Natural killer cell (primary cell): Measurements from ENCODE around the gene GPAM. TPM values are rescaled to one million over a fixed set of nuclear protein-coding genes. Genes with fewer than 3 reads are reported as not detected.
"Not testable (repeated sequence)": the region's sequence is repeated elsewhere in the genome, so short reads cannot be mapped to it uniquely, and the experiment has no call there.

Experiments used
- ATAC-seq, 3 donors: fragments of 150-1000 bp in 2 of 3; fragments of 200-7000 bp in 1 of 3; cut with Tn5 transposase; 1 replicate in 1 of 3; 2 replicates in 2 of 3; pipeline ENCODE4 v1.10.0; 2021; ENCODE audit warnings: mild to moderate bottlenecking in 2 of 3, moderate library complexity in 2 of 3
- DNase-seq, 2 donors: peaks; one replicate each; pipeline versions ENCODE4 v3.0.0 to v3.0.0-alpha.2; 2013 to 2021; ENCODE audit warnings: mixed read lengths in 1 of 2
- H3K27ac ChIP-seq: one replicate; pipeline ENCODE4 v1.5.1; 2013; ENCODE audit warnings: mild to moderate bottlenecking, low read length
- H3K27me3 ChIP-seq: one replicate; pipeline ENCODE4 v1.6.1; 2013; ENCODE audit warnings: low read length; ENCODE audit not compliant: control insufficient read depth, insufficient read depth
- H3K36me3 ChIP-seq: one replicate; pipeline ENCODE4 v1.6.1; 2013; ENCODE audit warnings: low read length; ENCODE audit not compliant: control insufficient read depth, insufficient read depth
- H3K4me1 ChIP-seq: one replicate; pipeline ENCODE4 v1.6.1; 2013; ENCODE audit warnings: low read length; ENCODE audit not compliant: control insufficient read depth, insufficient read depth
- H3K4me3 ChIP-seq: one replicate; pipeline ENCODE4 v1.5.1; 2013; ENCODE audit warnings: low read length
- H3K9me3 ChIP-seq: one replicate; pipeline ENCODE4 v1.6.1; 2013; ENCODE audit warnings: low read length; ENCODE audit not compliant: control insufficient read depth, insufficient read depth
- H3K27ac Mint-ChIP-seq, 2 donors: one replicate each; pipeline ENCODE4 v1.8.0; 2022; ENCODE audit warnings: mild to moderate bottlenecking in 2 of 2, mixed read lengths in 2 of 2, moderate library complexity in 1 of 2
- H3K27me3 Mint-ChIP-seq, 2 donors: one replicate each; pipeline ENCODE4 v1.8.0; 2022; ENCODE audit warnings: low read depth in 2 of 2, mixed read lengths in 2 of 2
- H3K36me3 Mint-ChIP-seq: one replicate; pipeline ENCODE4 v1.8.0; 2022; ENCODE audit warnings: mixed read lengths
- H3K4me1 Mint-ChIP-seq, 2 donors: one replicate each; pipeline ENCODE4 v1.8.0; 2022; ENCODE audit warnings: mixed read lengths in 2 of 2
- H3K4me3 Mint-ChIP-seq: one replicate; pipeline ENCODE4 v1.8.0; 2022; ENCODE audit warnings: mild to moderate bottlenecking, moderate library complexity, mixed read lengths
- H3K9me3 Mint-ChIP-seq, 2 donors: one replicate each; pipeline ENCODE4 v1.8.0; 2022; ENCODE audit warnings: mixed read lengths in 2 of 2
- CTCF ChIP-seq: fragments of 200-600 bp; IDR thresholded peaks from one replicate; pipeline ENCODE4 v1.8.0; 2022; ENCODE audit warnings: antibody characterized with exemption
- WGBS: methylation state at CpG from one replicate; pipeline ENCODE4 v1.1.7; 2013; ENCODE audit warnings: missing lambda C conversion rate; ENCODE audit not compliant: insufficient coverage; 5-methylcytosine and 5-hydroxymethylcytosine counted together
- intact Hi-C: fragments of 100-400 bp; cut with micrococcal nuclease; formaldehyde crosslinking; loops from one replicate; pipeline ENCODE4 v1.14.2; 2022
- total RNA-seq, 4 donors: library from RNA; stranded (reverse); fragments of 120-200 nt in 1 of 4; gene quantifications; one replicate each; pipeline versions ENCODE4 v1.2.3 to v1.2.4, GENCODE V29; 2013 to 2022

Gene GPAM
- total RNA-seq, 3 donors from 2014 or later (not counting 1 experiment from before 2014, with no cell fraction given) = 4.7 to 11.7 (median 6.1) TPM

- Histone ChIP-seq H3K4me3 (no peak overlapping the region), H3K9me3 (no peaks in the 10 kb centered on the region), H3K27me3 (peaks cover 4% of the 10 kb centered on the region), H3K27ac (no peak overlapping the region), H3K36me3 (no peaks in the 10 kb centered on the region), H3K4me1 (no peaks in the 10 kb centered on the region)
- Mint-ChIP-seq H3K9me3 (no peaks in the 10 kb centered on the region), H3K27me3 (peaks cover 8 to 27% of the 10 kb centered on the region in 2 donors), H3K4me1 (no peaks in the 10 kb centered on the region), H3K27ac (no peak overlapping the region), H3K4me3 (no peak overlapping the region), H3K36me3 (no peaks in the 10 kb centered on the region)
- ATAC-seq = no peak
- intact Hi-C loops = no loop called here
- TF ChIP-seq CTCF = no peak
- DNase-seq = no peak
- no CpG with 5 or more reads among the region's 1 CpG for WGBS
Observed at GRCh38 chr10:112202076-112202475, 18.5 kb upstream of the GPAM start.

- Mint-ChIP-seq H3K27me3 (peaks cover 5 to 27% of the 10 kb centered on the region in 2 donors), H3K4me3 (no peak overlapping the region), H3K27ac (no peak overlapping the region), H3K36me3 (no peaks in the 10 kb centered on the region), H3K4me1 (no peaks in the 10 kb centered on the region), H3K9me3 (no peaks in the 10 kb centered on the region)
- intact Hi-C loops = no loop called here
- 61% methylated on average over 1 of the region's 1 CpG for WGBS
- ATAC-seq (no peak), DNase-seq (no peak)
- peaks cover 4% of the 10 kb centered on the region for H3K27me3 ChIP-seq
- no peaks in the 10 kb centered on the region for H3K4me1 ChIP-seq
- H3K9me3 ChIP-seq = no peaks in the 10 kb centered on the region
- H3K36me3 ChIP-seq = no peaks in the 10 kb centered on the region
- no peak for TF ChIP-seq CTCF
- no peak overlapping the region for H3K27ac ChIP-seq
- no peak overlapping the region for H3K4me3 ChIP-seq
Observed at GRCh38 chr10:112201334-112201733, 17.8 kb upstream of the GPAM start.

- 90% methylated on average over 5 of the region's 5 CpGs for WGBS
- H3K9me3 Mint-ChIP-seq, ATAC-seq, H3K27ac Mint-ChIP-seq, H3K4me3 Mint-ChIP-seq, H3K4me1 Mint-ChIP-seq, H3K27me3 ChIP-seq, H3K27ac ChIP-seq, intact Hi-C loops, H3K9me3 ChIP-seq, H3K36me3 ChIP-seq, DNase-seq, H3K4me3 ChIP-seq, H3K4me1 ChIP-seq, H3K36me3 Mint-ChIP-seq: not testable (repeated sequence)
- peaks cover 7 to 31% of the 10 kb centered on the region in 2 donors for H3K27me3 Mint-ChIP-seq
Observed at GRCh38 chr10:112200259-112200658, 16.7 kb upstream of the GPAM start.

- H3K27ac Mint-ChIP-seq, DNase-seq, H3K4me3 Mint-ChIP-seq, H3K4me1 Mint-ChIP-seq, H3K4me3 ChIP-seq, intact Hi-C loops, H3K27ac ChIP-seq, H3K36me3 Mint-ChIP-seq, H3K4me1 ChIP-seq, H3K36me3 ChIP-seq, H3K9me3 Mint-ChIP-seq, ATAC-seq, H3K9me3 ChIP-seq, H3K27me3 ChIP-seq: not testable (repeated sequence)
- WGBS = no CpG with 5 or more reads among the region's 2 CpGs
- H3K27me3 Mint-ChIP-seq = peaks cover 18 to 38% of the 10 kb centered on the region in 2 donors
Observed at GRCh38 chr10:112197662-112198061, 14.1 kb upstream of the GPAM start.

- no peaks in the 10 kb centered on the region for H3K9me3 ChIP-seq
- H3K4me3 Mint-ChIP-seq = no peak overlapping the region
- H3K9me3 Mint-ChIP-seq = no peaks in the 10 kb centered on the region
- 88% methylated on average over 7 of the region's 7 CpGs for WGBS
- intact Hi-C loops = no loop called here
- no peaks in the 10 kb centered on the region for H3K4me1 Mint-ChIP-seq
- H3K27ac ChIP-seq = no peak overlapping the region
- H3K4me3 ChIP-seq = no peak overlapping the region
- H3K36me3 Mint-ChIP-seq = no peaks in the 10 kb centered on the region
- no peak for TF ChIP-seq CTCF
- DNase-seq (no peak), ATAC-seq (no peak)
- H3K4me1 ChIP-seq = no peaks in the 10 kb centered on the region
- H3K27me3 Mint-ChIP-seq = peaks cover 20 to 32% of the 10 kb centered on the region in 2 donors
- no peaks in the 10 kb centered on the region for H3K27me3 ChIP-seq
- no peaks in the 10 kb centered on the region for H3K36me3 ChIP-seq
- no peak overlapping the region for H3K27ac Mint-ChIP-seq
Observed at GRCh38 chr10:112195224-112195623, 11.7 kb upstream of the GPAM start.
